H9 (cell line): ENCODE data around the gene C11orf91. TPM values are rescaled to one million over a fixed set of nuclear protein-coding genes. Genes with fewer than 3 reads are reported as not detected.

Experiments used
- DNase-seq: peaks from one replicate; pipeline ENCODE4 v3.0.0-alpha.2; 2017
- H2AFZ ChIP-seq: one replicate; pipeline ENCODE4 v1.6.1; 2013; ENCODE audit warnings: mild to moderate bottlenecking, low read length, control low read depth, moderate library complexity
- H2AK5ac ChIP-seq: 2 replicates; pipeline ENCODE4 v1.6.1; 2013; ENCODE audit warnings: low read length, control low read depth, mixed read lengths; ENCODE audit not compliant: insufficient read length
- H2BK120ac ChIP-seq: one replicate; pipeline ENCODE4 v1.6.1; 2013; ENCODE audit warnings: low read depth, mild to moderate bottlenecking, low read length, control low read depth, inconsistent platforms; ENCODE audit not compliant: poor library complexity, severe bottlenecking
- H2BK12ac ChIP-seq: 2 replicates; pipeline ENCODE4 v1.6.1; 2013; ENCODE audit warnings: low read length, control low read depth, mixed read lengths, low read depth; ENCODE audit not compliant: insufficient read length
- H2BK15ac ChIP-seq: 2 replicates; pipeline ENCODE4 v1.6.1; 2013; ENCODE audit warnings: low read depth, low read length, control low read depth
- H2BK20ac ChIP-seq: one replicate; pipeline ENCODE4 v1.6.1; 2013; ENCODE audit warnings: low read depth, mild to moderate bottlenecking, low read length, control low read depth, inconsistent platforms; ENCODE audit not compliant: poor library complexity, severe bottlenecking
- H2BK5ac ChIP-seq: 2 replicates; pipeline ENCODE4 v1.6.1; 2013; ENCODE audit warnings: low read length, control low read depth, mixed read lengths; ENCODE audit not compliant: insufficient read length
- H3K14ac ChIP-seq: 2 replicates; pipeline ENCODE4 v1.6.1; 2013; ENCODE audit warnings: low read length, control low read depth; ENCODE audit not compliant: insufficient read depth
- H3K18ac ChIP-seq: 2 replicates; pipeline ENCODE4 v1.6.1; 2013; ENCODE audit warnings: low read depth, mild to moderate bottlenecking, mixed read lengths, low read length, control low read depth; ENCODE audit not compliant: insufficient read length
- H3K23ac ChIP-seq: 2 replicates; pipeline ENCODE4 v1.6.1; 2013; ENCODE audit warnings: low read length, control low read depth, mixed read lengths, low read depth; ENCODE audit not compliant: insufficient read length
- H3K23me2 ChIP-seq: 2 replicates; pipeline ENCODE4 v1.6.1; 2013; ENCODE audit warnings: low read depth, mild to moderate bottlenecking, mixed read lengths, low read length, control low read depth; ENCODE audit not compliant: insufficient read length, poor library complexity, severe bottlenecking
- H3K27ac ChIP-seq: 2 replicates; pipeline ENCODE4 v1.5.1; 2013; ENCODE audit warnings: low read length, control low read depth, mixed read lengths, low read depth; ENCODE audit not compliant: insufficient read length
- H3K27me3 ChIP-seq: 2 replicates; pipeline ENCODE4 v1.6.1; 2013; ENCODE audit warnings: low read length, control low read depth, inconsistent platforms; ENCODE audit not compliant: insufficient read depth
- H3K4ac ChIP-seq: 2 replicates; pipeline ENCODE4 v1.6.1; 2013; ENCODE audit warnings: low read depth, mild to moderate bottlenecking, control low read depth, inconsistent platforms, low read length, moderate library complexity
- H3K4me1 ChIP-seq: 2 replicates; pipeline ENCODE4 v1.6.1; 2013; ENCODE audit warnings: low read length, control low read depth, inconsistent platforms; ENCODE audit not compliant: insufficient read depth
- H3K4me2 ChIP-seq: 2 replicates; pipeline ENCODE4 v1.6.1; 2013; ENCODE audit warnings: low read length, control low read depth, mixed read lengths; ENCODE audit not compliant: insufficient read length, insufficient read depth
- H3K56ac ChIP-seq: 2 replicates; pipeline ENCODE4 v1.6.1; 2013; ENCODE audit warnings: low read depth, mild to moderate bottlenecking, mixed read lengths, low read length, control low read depth; ENCODE audit not compliant: insufficient read length
- H3K79me1 ChIP-seq: 2 replicates; pipeline ENCODE4 v1.6.1; 2013; ENCODE audit warnings: low read depth, mild to moderate bottlenecking, moderate library complexity, low read length, control low read depth, inconsistent platforms; ENCODE audit not compliant: insufficient read depth, poor library complexity, severe bottlenecking
- H3K79me2 ChIP-seq: 2 replicates; pipeline ENCODE4 v1.6.1; 2013; ENCODE audit warnings: low read length, control low read depth, inconsistent platforms; ENCODE audit not compliant: insufficient read depth
- H3K9ac ChIP-seq: 2 replicates; pipeline ENCODE4 v1.6.1; 2013; ENCODE audit warnings: low read length, control low read depth, mixed read lengths; ENCODE audit not compliant: insufficient read length; ENCODE audit errors: extremely low read depth
- H3K9me3 ChIP-seq: one replicate; pipeline ENCODE4 v1.6.1; 2013; ENCODE audit warnings: low read depth, low read length, inconsistent platforms; ENCODE audit not compliant: control insufficient read depth
- H3T11ph ChIP-seq: one replicate; pipeline ENCODE4 v1.6.1; 2013; ENCODE audit warnings: mild to moderate bottlenecking, low read length, control low read depth, inconsistent platforms
- H4K20me1 ChIP-seq: one replicate; pipeline ENCODE4 v1.6.1; 2013; ENCODE audit not compliant: control insufficient read depth, insufficient read length, insufficient read depth
- H4K5ac ChIP-seq: 2 replicates; pipeline ENCODE4 v1.6.1; 2013; ENCODE audit warnings: low read depth, mild to moderate bottlenecking, mixed read lengths, low read length, control low read depth; ENCODE audit not compliant: insufficient read length
- H4K8ac ChIP-seq: replicated peaks from 2 replicates; pipeline ENCODE4 v1.6.1; 2013; ENCODE audit warnings: low read length, control low read depth, mixed read lengths, low read depth; ENCODE audit not compliant: insufficient read length
- H4K91ac ChIP-seq: 2 replicates; pipeline ENCODE4 v1.6.1; 2013; ENCODE audit warnings: low read depth, mild to moderate bottlenecking, moderate library complexity, mixed read lengths, low read length, control low read depth; ENCODE audit not compliant: insufficient read length
- H3K27ac Mint-ChIP-seq, 3 experiments: 2 replicates in 2 of 3; 3 replicates in 1 of 3; pipeline ENCODE4 v1.8.0; 2020 to 2021; ENCODE audit warnings: mixed read lengths in 3 of 3, mild to moderate bottlenecking in 1 of 3, moderate library complexity in 1 of 3
- H3K27me3 Mint-ChIP-seq: 2 replicates; pipeline ENCODE4 v1.8.0; 2021; ENCODE audit warnings: low read depth, mild to moderate bottlenecking, moderate library complexity, mixed read lengths
- H3K36me3 Mint-ChIP-seq, 3 experiments: 2 replicates in 2 of 3; 3 replicates in 1 of 3; pipeline ENCODE4 v1.8.0; 2020 to 2021; ENCODE audit warnings: low read depth in 3 of 3, mixed read lengths in 3 of 3; ENCODE audit not compliant: insufficient read depth in 1 of 3
- H3K4me1 Mint-ChIP-seq, 2 experiments: 2 replicates each; pipeline ENCODE4 v1.8.0; 2020; ENCODE audit warnings: mixed read lengths in 2 of 2
- H3K4me3 Mint-ChIP-seq, 2 experiments: 2 replicates in 1 of 2; 3 replicates in 1 of 2; pipeline ENCODE4 v1.8.0; 2020 to 2021; ENCODE audit warnings: mild to moderate bottlenecking in 2 of 2, mixed read lengths in 2 of 2, moderate library complexity in 1 of 2
- H3K9me3 Mint-ChIP-seq, 2 experiments: 2 replicates in 1 of 2; 3 replicates in 1 of 2; pipeline ENCODE4 v1.8.0; 2020; ENCODE audit warnings: mild to moderate bottlenecking in 2 of 2, mixed read lengths in 2 of 2, moderate library complexity in 1 of 2
- CTCF ChIP-seq: fragments of 200-600 bp; sonication (generic); conservative IDR thresholded peaks from 3 replicates; pipeline ENCODE4 v1.8.0; 2021; ENCODE audit warnings: antibody characterized with exemption, mild to moderate bottlenecking
- WGBS: extraction: QIAGEN DNeasy Blood & Tissue Kit; methylation state at CpG from one replicate; pipeline ENCODE4 v1.1.7; 2013; ENCODE audit warnings: missing lambda C conversion rate, low lambda C conversion rate, mixed read lengths; ENCODE audit not compliant: insufficient read length; ENCODE audit errors: extremely low coverage; 5-methylcytosine and 5-hydroxymethylcytosine counted together
- total RNA-seq: library from RNA; stranded (reverse); gene quantifications from 2 replicates; pipeline ENCODE4 v1.2.1, GENCODE V29; 2021

C11orf91 gene
- total RNA-seq, 1 experiment from 2014 or later: not detected

GRCh38 chr11:33704240-33705002, 3.8 kb upstream of the C11orf91 start:
- H3K18ac ChIP-seq: no peak overlapping the region
- no CpG with 5 or more reads among the region's 7 CpGs for WGBS
- H3K23ac ChIP-seq: no peak overlapping the region
- Mint-ChIP-seq H3K27me3 (peaks cover 6% of the 10 kb centered on the region), H3K9me3 (no peaks in the 10 kb centered on the region), H3K4me1 (peaks cover 25 to 27% of the 10 kb centered on the region in 2 experiments), H3K36me3 (peaks cover 7 to 10% (median 9%) of the 10 kb centered on the region in 3 experiments; a peak in 6 of 7 replicates), H3K27ac (no peak overlapping the region), H3K4me3 (no peak overlapping the region)
- H3K9ac ChIP-seq: no peak overlapping the region
- no peak overlapping the region for H2AFZ ChIP-seq
- H2BK12ac ChIP-seq: no peak overlapping the region
- no peak overlapping the region for H3K4ac ChIP-seq
- H2AK5ac ChIP-seq: no peak overlapping the region
- no peaks in the 10 kb centered on the region for H4K20me1 ChIP-seq
- no peak overlapping the region for H2BK15ac ChIP-seq
- DNase-seq: no peak
- H3K79me2 ChIP-seq: 0 out of 2 replicates have a peak, but pooled peaks cover 2% of the 10 kb centered on the region
- no peaks in the 10 kb centered on the region for H3K9me3 ChIP-seq
- no peak overlapping the region for H4K91ac ChIP-seq
- H3K56ac ChIP-seq: no peak overlapping the region
- no peak overlapping the region for H2BK5ac ChIP-seq
- H2BK20ac ChIP-seq: no peak overlapping the region
- no peak overlapping the region for H3K27ac ChIP-seq
- H4K5ac ChIP-seq: no peak overlapping the region
- H3K4me2 ChIP-seq: no peak overlapping the region
- peaks cover 4% of the 10 kb centered on the region; the same call in 1 of the 2 replicates for H3K4me1 ChIP-seq
- H3T11ph ChIP-seq: no peak overlapping the region
- no peak overlapping the region for H3K14ac ChIP-seq
- H4K8ac ChIP-seq: no peak overlapping the region
- H3K23me2 ChIP-seq: peaks cover 5% of the 10 kb centered on the region
- TF ChIP-seq CTCF: peak; percentile 19; the same call in 1 of the 3 replicates
- no peaks in the 10 kb centered on the region for H3K27me3 ChIP-seq
- H3K79me1 ChIP-seq: no peaks in the 10 kb centered on the region
- no peak overlapping the region for H2BK120ac ChIP-seq
